GM12878 (cell line): ENCODE data around the gene PAN3. TPM values are rescaled to one million over a fixed set of nuclear protein-coding genes. Genes with fewer than 3 reads are reported as not detected.

Experiments
- ATAC-seq: fragments of 200-7000 bp; cut with Tn5 transposase; 3 replicates; pipeline ENCODE4 v1.9.1; 2020; ENCODE audit warnings: mild to moderate bottlenecking, moderate library complexity
- BruUV-seq: library from RNA; stranded (reverse); fragments of 400-500 nt; replicated peaks from 2 replicates; lab custom pipeline; 2021; lab: Mats Ljungman, UMichigan
- CTCF ChIA-PET: fragments of 300-600 bp; sonication (Branson Sonifier 250); formaldehyde crosslinking; extraction: SDS; loops from one replicate; lab custom pipeline; 2021; ENCODE audit warnings: inconsistent platforms; lab: Yijun Ruan, JAX
- POLR2A ChIA-PET: fragments of 350-600 bp; formaldehyde crosslinking; extraction: SDS; loops from one replicate; lab custom pipeline; 2021; ENCODE audit warnings: inconsistent platforms; lab: Charles Lee
- RAD21 ChIA-PET: fragments of 300-600 bp; sonication (Branson Sonifier 250); formaldehyde crosslinking; loops from one replicate; lab custom pipeline; 2023; ENCODE audit warnings: antibody characterized with exemption; ENCODE audit not compliant: unreplicated experiment; lab: Charles Lee
- SMC1A ChIA-PET: fragments of 300-600 bp; sonication (Branson Sonifier 250); formaldehyde crosslinking; loops from one replicate; lab custom pipeline; 2023; ENCODE audit not compliant: unreplicated experiment, uncharacterized antibody; lab: Charles Lee
- DNase-seq: peaks from one replicate; pipeline ENCODE4 v3.0.0-alpha.2; 2011; ENCODE audit warnings: low read depth, low spot score
- FAIRE-seq: peaks from 3 replicates; lab custom pipeline; 2011; peaks lifted over from hg19 to GRCh38; lab: Jason Lieb, UNC
- H2AFZ ChIP-seq: 2 replicates; pipeline ENCODE4 v1.6.0; 2011; ENCODE audit warnings: low read depth, low read length, control low read depth; ENCODE audit not compliant: control insufficient read depth
- H3K27ac ChIP-seq: 2 replicates; pipeline ENCODE4 v1.5.1; 2011; ENCODE audit warnings: control low read depth; ENCODE audit not compliant: control insufficient read depth, insufficient read depth
- H3K27me3 ChIP-seq, 2 experiments: replicated peaks in 1 of 2; 2 replicates each; pipeline versions ENCODE4 v1.6.0 to v1.6.1; 2011; ENCODE audit warnings: low read length in 1 of 2; ENCODE audit not compliant: control insufficient read depth in 2 of 2, insufficient read depth in 2 of 2
- H3K36me3 ChIP-seq, 2 experiments: 2 replicates each; pipeline ENCODE4 v1.5.1; 2011; ENCODE audit warnings: low read length in 1 of 2; ENCODE audit not compliant: control insufficient read depth in 2 of 2, insufficient read depth in 2 of 2
- H3K4me1 ChIP-seq: 2 replicates; pipeline ENCODE4 v1.6.1; 2011; ENCODE audit warnings: mild to moderate bottlenecking, low read length, moderate library complexity, mixed read lengths; ENCODE audit not compliant: control insufficient read depth, insufficient read depth
- H3K4me2 ChIP-seq: 2 replicates; pipeline ENCODE4 v1.6.0; 2011; ENCODE audit warnings: control low read depth; ENCODE audit not compliant: control insufficient read depth, insufficient read depth
- H3K4me3 ChIP-seq: fragments of 200-600 bp; sonication (generic); 2 replicates; pipeline ENCODE4 v1.5.1; 2016
- H3K79me2 ChIP-seq: 2 replicates; pipeline ENCODE4 v1.6.0; 2011; ENCODE audit warnings: low read length; ENCODE audit not compliant: control insufficient read depth, insufficient read depth
- H3K9ac ChIP-seq: 2 replicates; pipeline ENCODE4 v1.8.0; 2011; ENCODE audit warnings: low read length, control low read depth, mixed read lengths; ENCODE audit not compliant: control insufficient read depth, insufficient read depth
- H3K9me3 ChIP-seq: replicated peaks from 3 replicates; pipeline ENCODE4 v1.5.1; 2011; ENCODE audit warnings: mild to moderate bottlenecking, low read length; ENCODE audit not compliant: control insufficient read depth, insufficient read depth
- H4K20me1 ChIP-seq: 2 replicates; pipeline ENCODE4 v1.6.0; 2011; ENCODE audit not compliant: control insufficient read depth, insufficient read depth
- ATF2 ChIP-seq: IDR thresholded peaks from 2 replicates; pipeline ENCODE4 v1.6.1; 2012; ENCODE audit warnings: low read length, inconsistent platforms
- BCL11A ChIP-seq: IDR thresholded peaks from 2 replicates; pipeline ENCODE4 v1.6.1; 2011; ENCODE audit warnings: low read depth, low read length
- CREB1 ChIP-seq: IDR thresholded peaks from 2 replicates; pipeline ENCODE4 v1.6.1; 2012; ENCODE audit warnings: low read depth, mild to moderate bottlenecking, inconsistent platforms
- CTCF ChIP-seq, 3 experiments: IDR thresholded peaks in 2 of 3; conservative IDR thresholded peaks in 1 of 3; 2 replicates each; pipeline ENCODE4 v1.5.1; 2011; ENCODE audit warnings: low read depth in 3 of 3, low read length in 3 of 3, mild to moderate bottlenecking in 3 of 3, control low read depth in 2 of 3, moderate library complexity in 2 of 3, inconsistent platforms in 1 of 3, mixed read lengths in 1 of 3; ENCODE audit not compliant: control insufficient read depth in 2 of 3, insufficient read depth in 1 of 3; ENCODE audit errors: extremely low read depth in 1 of 3
- E2F8 ChIP-seq: fragments of 450-650 bp; IDR thresholded peaks from 2 replicates; pipeline ENCODE4 v1.6.1; 2018; ENCODE audit warnings: mild to moderate bottlenecking, low read depth, moderate library complexity; ENCODE audit not compliant: partially characterized antibody
- EED ChIP-seq: sonication (generic); IDR thresholded peaks from 2 replicates; pipeline ENCODE4 v1.6.1; 2016; ENCODE audit warnings: antibody characterized with exemption, low read depth
- ELK1 ChIP-seq: IDR thresholded peaks from 2 replicates; pipeline ENCODE4 v1.6.1; 2012; ENCODE audit warnings: low read depth, low read length, improper control_type of control experiment
- GABPA ChIP-seq: IDR thresholded peaks from 2 replicates; pipeline ENCODE4 v1.6.1; 2014; ENCODE audit warnings: antibody characterized with exemption, low read depth, mild to moderate bottlenecking, inconsistent platforms
- NBN ChIP-seq: fragments of 450-650 bp; IDR thresholded peaks from 2 replicates; pipeline ENCODE4 v1.6.1; 2016
- REST ChIP-seq: IDR thresholded peaks from 2 replicates; pipeline ENCODE4 v1.6.1; 2012; ENCODE audit warnings: mild to moderate bottlenecking, low read depth, low read length
- STAT1 ChIP-seq: fragments of 450-650 bp; conservative IDR thresholded peaks from 2 replicates; pipeline ENCODE4 v1.6.1; 2014; ENCODE audit warnings: antibody characterized with exemption, mild to moderate bottlenecking
- WGBS: methylation state at CpG from one replicate; pipeline ENCODE4 v1.1.6; 2016; ENCODE audit warnings: low lambda C conversion rate; ENCODE audit not compliant: insufficient replicate concordance, insufficient coverage; ENCODE audit errors: missing lambda C conversion rate; 5-methylcytosine and 5-hydroxymethylcytosine counted together
- in situ Hi-C: fragments of 300-500 bp; cut with MboI; formaldehyde crosslinking; loops from 9 replicates; pipeline ENCODE4 v1.14.3; 2018; ENCODE audit warnings: mixed read lengths
- intact Hi-C: fragments of 100-400 bp; cut with micrococcal nuclease; formaldehyde crosslinking; loops from one replicate; pipeline ENCODE4 v1.14.2; 2022; ENCODE audit not compliant: unreplicated experiment
- polyA plus RNA-seq, 11 experiments: library from polyadenylated mRNA; depleted of rRNA in 4 of 11; unstranded in 6 of 11; stranded (reverse) in 5 of 11; fragments of >200 nt; fragmentation: Nextera tagmentation in 4 of 11; fragmentation: Illumina TruSeq in 1 of 11; extraction: Ambion mirVana in 4 of 11; extraction: Trizol in 1 of 11; gene quantifications; 1 replicate in 1 of 11; 2 replicates in 10 of 11; pipeline versions ENCODE4 v1.2.1 to v1.2.3, GENCODE V29; 2011 to 2016; ENCODE audit warnings: inconsistent platforms in 2 of 11, missing spikeins in 2 of 11, low read depth in 1 of 11
- total RNA-seq, 4 experiments: library from RNA; depleted of rRNA in 3 of 4; stranded (reverse); fragments of >200 nt in 3 of 4; fragmentation: Illumina TruSeq in 1 of 4; extraction: Trizol in 1 of 4; gene quantifications; 2 replicates each; pipeline versions ENCODE4 v1.2.1 to v1.2.3, GENCODE V29; 2013 to 2021

Gene PAN3
- total and polyA plus RNA-seq, 10 of the 15 experiments (the other 5 are each of a cell fraction or from before 2014, with no cell fraction given) = 13.0 to 33.3 (median 19.9) TPM

GRCh38 chr13:28204690-28205443 lies 66.5 kb downstream of the PAN3 start:
- RAD21 ChIA-PET = no interaction called here
- in situ Hi-C loops = no loop called here
- ATAC-seq (peak; percentile 91), DNase-seq (peak; percentile 13), FAIRE-seq (no peak)
- peaks cover 5% of the 10 kb centered on the region; the same call in 1 of the 2 replicates for H3K4me1 ChIP-seq
- SMC1A ChIA-PET = interaction anchor here (0.6 to 0.8 kb wide), 3 partner anchors 62 to 775 kb away, joined by 3 to 4 read pairs (median 3); no protein-coding TSS in a partner anchor
- BruUV-seq = no TSS peak
- no peaks in the 10 kb centered on the region for H3K9me3 ChIP-seq
- no peak overlapping the region for H3K9ac ChIP-seq
- H2AFZ ChIP-seq = no peak overlapping the region; the same call in 1 of the 2 replicates
- H3K36me3 ChIP-seq = no peaks in the 10 kb centered on the region; a peak in 1 of 4 replicates
- WGBS = 51% methylated on average over 5 of the region's 5 CpGs
- POLR2A ChIA-PET = interaction anchor here (1.1 kb wide), 1 partner anchor 65 kb away, joined by 4 read pairs; no protein-coding TSS in a partner anchor
- intact Hi-C loops = no loop called here
- no peaks in the 10 kb centered on the region for H4K20me1 ChIP-seq
- peak overlapping the region; percentile 68 for H3K4me2 ChIP-seq
- H3K27ac ChIP-seq = peak overlapping the region; percentile 50
- no peaks in the 10 kb centered on the region for H3K79me2 ChIP-seq
- CTCF ChIA-PET = interaction anchor here (0.6 to 1.3 kb wide), 2 partner anchors 61 to 63 kb away, joined by 4 read pairs; no protein-coding TSS in a partner anchor
- H3K4me3 ChIP-seq = no peak overlapping the region
- no peaks in the 10 kb centered on the region for H3K27me3 ChIP-seq
- TF ChIP-seq STAT1 (no peak), REST (no peak), E2F8 (no peak), BCL11A (0 out of 2 replicates have a peak, but pooled peaks have one; percentile 21), ATF2 (0 out of 2 replicates have a peak, but pooled peaks have one; percentile 55), EED (peak; percentile 21; the same call in 1 of the 2 replicates), ELK1 (no peak), CREB1 (no peak), GABPA (0 out of 2 replicates have a peak, but pooled peaks have one; percentile 22), NBN (no peak), CTCF (IDR thresholded peaks at IDR 0.05 in 2 of 3, conservative IDR thresholded peaks at IDR 0.05 in 1 of 3; ENCODE audit: control insufficient read depth in 2 of 3, extremely low read depth in 1 of 3, insufficient read depth in 1 of 3, low read depth in 3 of 3, low read length in 3 of 3) (no peak)
